Adipocyte (in vitro differentiated cells): ENCODE data around the gene ROM1.
A peak's percentile ranks its signal among the peaks of the same experiment; 100 is the strongest.

Source experiments
- DNase-seq: peaks from one replicate; pipeline ENCODE4 v3.0.0-alpha.2; 2015; ENCODE audit warnings: low read depth
- H3K27me3 ChIP-seq: replicated peaks from 2 replicates; pipeline ENCODE4 v1.7.0; 2013; ENCODE audit warnings: mild to moderate bottlenecking, low read length, moderate library complexity; ENCODE audit not compliant: control insufficient read depth, insufficient read depth
- H3K36me3 ChIP-seq: 2 replicates; pipeline ENCODE4 v1.7.0; 2013; ENCODE audit warnings: low read length, mild to moderate bottlenecking, moderate library complexity; ENCODE audit not compliant: control insufficient read depth, insufficient read depth, severe bottlenecking
- H3K4me1 ChIP-seq: 2 replicates; pipeline ENCODE4 v1.7.0; 2013; ENCODE audit warnings: mild to moderate bottlenecking, low read length, moderate library complexity; ENCODE audit not compliant: control insufficient read depth, insufficient read depth
- H3K4me3 ChIP-seq: 2 replicates; pipeline ENCODE4 v1.7.0; 2013; ENCODE audit warnings: mild to moderate bottlenecking, low read length, moderate library complexity
- H3K9ac ChIP-seq: 2 replicates; pipeline ENCODE4 v1.7.0; 2013; ENCODE audit warnings: mild to moderate bottlenecking, low read length, moderate library complexity
- H3K9me3 ChIP-seq: 2 replicates; pipeline ENCODE4 v1.7.0; 2013; ENCODE audit warnings: mild to moderate bottlenecking, low read length, moderate library complexity; ENCODE audit not compliant: control insufficient read depth

ROM1 gene

GRCh38 chr11:62656796-62657429 is 43.9 kb downstream of the ROM1 start:
- H3K36me3 ChIP-seq = peaks cover 7% of the 10 kb centered on the region
- peaks cover 8% of the 10 kb centered on the region for H3K4me1 ChIP-seq
- no peak overlapping the region for H3K4me3 ChIP-seq
- peak; percentile 41 for DNase-seq
- H3K9ac ChIP-seq = no peak overlapping the region
- H3K9me3 ChIP-seq = no peaks in the 10 kb centered on the region
- H3K27me3 ChIP-seq = no peaks in the 10 kb centered on the region

- H3K9me3 ChIP-seq = no peaks in the 10 kb centered on the region
- DNase-seq = no peak
- H3K36me3 ChIP-seq = peaks cover 42% of the 10 kb centered on the region
- H3K4me3 ChIP-seq = peak overlapping the region; percentile 98
- H3K4me1 ChIP-seq = peaks cover 21% of the 10 kb centered on the region
- H3K27me3 ChIP-seq = no peaks in the 10 kb centered on the region
- peak overlapping the region; percentile 94 for H3K9ac ChIP-seq
Observed at GRCh38 chr11:62664405-62665074, 51.5 kb downstream of the ROM1 start.
